PFSK-1 (cell line): Measurements from ENCODE around the gene PARP1.

Experiments used
- FOXP2 ChIP-seq: optimal IDR thresholded peaks from 2 replicates; pipeline ENCODE3; 2011; ENCODE audit warnings: borderline replicate concordance, control low read depth, inconsistent platforms; ENCODE audit not compliant: insufficient read depth; ENCODE audit errors: extremely low read length, extremely low read depth
- POLR2AphosphoS5 ChIP-seq: IDR thresholded peaks from 2 replicates; pipeline ENCODE4 v1.6.1; 2012; ENCODE audit warnings: low read depth, mild to moderate bottlenecking, control low read depth, low read length, moderate library complexity
- REST ChIP-seq, 2 experiments: IDR thresholded peaks; 2 replicates each; pipeline versions ENCODE4 v1.6.1 to v1.8.0; 2011 to 2012; ENCODE audit warnings: low read depth in 2 of 2, low read length in 2 of 2, control low read depth in 1 of 2, inconsistent platforms in 1 of 2, mild to moderate bottlenecking in 1 of 2, moderate library complexity in 1 of 2; ENCODE audit not compliant: insufficient read depth in 1 of 2
- SIN3A ChIP-seq: IDR thresholded peaks from 2 replicates; pipeline ENCODE4 v1.6.1; 2012; ENCODE audit warnings: mild to moderate bottlenecking, low read length, moderate library complexity, borderline replicate concordance; ENCODE audit not compliant: insufficient read depth
- TAF1 ChIP-seq: IDR thresholded peaks from 2 replicates; pipeline ENCODE4 v1.6.1; 2012; ENCODE audit warnings: low read length, control low read depth, borderline replicate concordance; ENCODE audit not compliant: insufficient read depth

PARP1 gene

GRCh38 chr1:226327761-226328162 lies 80.1 kb downstream of the PARP1 start:
- no peak for TF ChIP-seq SIN3A
- no peak for TF ChIP-seq TAF1
- no peak for TF ChIP-seq REST (IDR thresholded peaks at IDR 0.05; ENCODE audit: insufficient read depth in 1 of 2, low read depth in 2 of 2, low read length in 2 of 2)
- TF ChIP-seq FOXP2 = no peak
- no peak for TF ChIP-seq POLR2AphosphoS5

- no peak for TF ChIP-seq FOXP2
- no peak for TF ChIP-seq TAF1
These were observed 82.7 kb downstream of the PARP1 start for GRCh38 chr1:226325178-226325577.

- TF ChIP-seq REST (IDR thresholded peaks at IDR 0.05; ENCODE audit: insufficient read depth in 1 of 2, low read depth in 2 of 2, low read length in 2 of 2) (no peak), POLR2AphosphoS5 (no peak), FOXP2 (no peak), TAF1 (no peak), SIN3A (no peak)
These were observed 83.4 kb downstream of the PARP1 start for GRCh38 chr1:226324479-226324878.

GRCh38 chr1:226322986-226323385 lies 84.9 kb downstream of the PARP1 start:
- TF ChIP-seq TAF1 (no peak), POLR2AphosphoS5 (no peak)

GRCh38 chr1:226320930-226321329 lies 87.0 kb downstream of the PARP1 start:
- TF ChIP-seq REST (IDR thresholded peaks at IDR 0.05; ENCODE audit: insufficient read depth in 1 of 2, low read depth in 2 of 2, low read length in 2 of 2) = no peak

GRCh38 chr1:226318471-226318870 lies 89.4 kb downstream of the PARP1 start:
- no peak for TF ChIP-seq SIN3A
- TF ChIP-seq FOXP2 = no peak
- no peak for TF ChIP-seq POLR2AphosphoS5
- TF ChIP-seq REST (IDR thresholded peaks at IDR 0.05; ENCODE audit: insufficient read depth in 1 of 2, low read depth in 2 of 2, low read length in 2 of 2) = no peak
- TF ChIP-seq TAF1 = no peak
